A549 (cell line): ENCODE measurements around the gene PTGER3. TPM values are rescaled to one million over a fixed set of nuclear protein-coding genes. Genes with fewer than 3 reads are reported as not detected.

Experiments
- ATAC-seq, 2 experiments: fragments of 200-7000 bp in 1 of 2; fragments of >200 bp in 1 of 2; cut with Nextera tagmentation in 1 of 2; cut with Tn5 transposase in 1 of 2; 3 replicates each; pipeline versions ENCODE4 v1.8.0 to v1.9.1; 2018 to 2020; ENCODE audit warnings: mild to moderate bottlenecking in 1 of 2, moderate library complexity in 1 of 2
- CTCF ChIA-PET: fragments of 300-600 bp; sonication (Branson Sonifier 250); formaldehyde crosslinking; extraction: SDS; loops from one replicate; lab custom pipeline; 2021; ENCODE audit warnings: antibody characterized with exemption, inconsistent platforms; lab: Yijun Ruan, JAX
- POLR2A ChIA-PET: fragments of 350-600 bp; formaldehyde crosslinking; extraction: SDS; loops from one replicate; lab custom pipeline; 2021; ENCODE audit warnings: antibody characterized with exemption, inconsistent platforms; lab: Yijun Ruan, JAX
- DNase-seq, 2 experiments: peaks; one replicate each; pipeline versions ENCODE4 v3.0.0 to v3.0.0-alpha.2; 2011 to 2016; ENCODE audit warnings: low read depth in 1 of 2, low spot score in 1 of 2
- FAIRE-seq: peaks from 2 replicates; lab custom pipeline; 2011; peaks lifted over from hg19 to GRCh38; lab: Jason Lieb, UNC
- H3K27ac ChIP-seq, 2 experiments: fragments of >200 bp; sonication (Bioruptor Twin); formaldehyde crosslinking; 3 replicates each; pipeline ENCODE4 v1.5.1; 2016 to 2017
- H3K4me1 ChIP-seq: fragments of >200 bp; sonication (Bioruptor Twin); formaldehyde crosslinking; 3 replicates; pipeline ENCODE4 v1.6.1; 2016
- H3K4me2 ChIP-seq: fragments of >200 bp; sonication (Bioruptor Twin); formaldehyde crosslinking; 3 replicates; pipeline ENCODE4 v1.6.1; 2016
- H3K4me3 ChIP-seq: fragments of >200 bp; sonication (Bioruptor Twin); formaldehyde crosslinking; 3 replicates; pipeline ENCODE4 v1.5.1; 2016
- H3K9me3 ChIP-seq: fragments of >200 bp; sonication (Bioruptor Twin); formaldehyde crosslinking; 3 replicates; pipeline ENCODE4 v1.6.1; 2016
- CBX8 ChIP-seq: fragments of 200-600 bp; sonication (generic); IDR thresholded peaks from 2 replicates; pipeline ENCODE4 v1.6.1; 2016
- CEBPB ChIP-seq, 2 experiments: fragments of >200 bp in 1 of 2; sonication (Bioruptor Twin) in 1 of 2; formaldehyde crosslinking in 1 of 2; IDR thresholded peaks; 2 replicates each; pipeline ENCODE4 v1.6.1; 2012 to 2016
- ESRRA ChIP-seq: fragments of 150-350 bp; IDR thresholded peaks from 2 replicates; pipeline ENCODE4 v1.6.1; 2014; ENCODE audit warnings: mild to moderate bottlenecking, low read length, borderline replicate concordance
- HOXA7 ChIP-seq: fragments of 250-450 bp; sonication (Bioruptor Pico); IDR thresholded peaks from 2 replicates; pipeline ENCODE4 v1.5.0; 2020; ENCODE audit warnings: mild to moderate bottlenecking, moderate library complexity
- HOXB13 ChIP-seq: fragments of 250-450 bp; sonication (Bioruptor Pico); IDR thresholded peaks from 2 replicates; pipeline ENCODE4 v1.5.0; 2020; ENCODE audit warnings: low read depth, mild to moderate bottlenecking, moderate library complexity
- JUNB ChIP-seq: fragments of >200 bp; sonication (Bioruptor Twin); formaldehyde crosslinking; IDR thresholded peaks from 2 replicates; pipeline ENCODE4 v1.6.1; 2016
- NFE2L2 ChIP-seq: fragments of 150-350 bp; conservative IDR thresholded peaks from 2 replicates; pipeline ENCODE4 v1.6.1; 2014; ENCODE audit warnings: low read length
- NPAS2 ChIP-seq: fragments of 250-450 bp; sonication (Bioruptor Pico); IDR thresholded peaks from 2 replicates; pipeline ENCODE4 v1.8.0; 2022; ENCODE audit warnings: mild to moderate bottlenecking, moderate library complexity, borderline replicate concordance
- PHF8 ChIP-seq: fragments of 200-600 bp; sonication (generic); IDR thresholded peaks from 2 replicates; pipeline ENCODE4 v1.6.1; 2016; ENCODE audit warnings: low read depth, mild to moderate bottlenecking, antibody characterized with exemption, moderate library complexity, borderline replicate concordance
- POLR2AphosphoS2 ChIP-seq: conservative IDR thresholded peaks from 2 replicates; pipeline ENCODE4 v1.6.1; 2012; ENCODE audit warnings: low read length, improper control_type of control experiment, inconsistent platforms
- RAD21 ChIP-seq, 2 experiments: fragments of >200 bp in 1 of 2; sonication (Bioruptor Twin) in 1 of 2; formaldehyde crosslinking in 1 of 2; IDR thresholded peaks in 1 of 2; conservative IDR thresholded peaks in 1 of 2; 2 replicates in 1 of 2; 3 replicates in 1 of 2; pipeline ENCODE4 v1.6.1; 2012 to 2018; ENCODE audit warnings: inconsistent platforms in 1 of 2
- RFX5 ChIP-seq: fragments of 450-650 bp; IDR thresholded peaks from 2 replicates; pipeline ENCODE4 v1.7.1; 2014; ENCODE audit warnings: antibody characterized with exemption, mild to moderate bottlenecking, moderate library complexity
- SMC3 ChIP-seq: fragments of >200 bp; sonication (Bioruptor Twin); formaldehyde crosslinking; IDR thresholded peaks from 3 replicates; pipeline ENCODE4 v1.6.1; 2018; ENCODE audit warnings: inconsistent platforms
- SREBF2 ChIP-seq: fragments of 450-650 bp; IDR thresholded peaks from 2 replicates; pipeline ENCODE4 v1.6.1; 2014; ENCODE audit warnings: mild to moderate bottlenecking, moderate library complexity
- ZNF302 ChIP-seq: fragments of 250-450 bp; sonication (Bioruptor Pico); IDR thresholded peaks from 2 replicates; pipeline ENCODE4 v1.9.0; 2021; ENCODE audit warnings: inconsistent platforms, mild to moderate bottlenecking, moderate library complexity
- WGBS: methylation state at CpG from one replicate; pipeline ENCODE4 v1.1.6; 2017; ENCODE audit errors: missing lambda C conversion rate; 5-methylcytosine and 5-hydroxymethylcytosine counted together
- polyA plus RNA-seq, 4 experiments: library from polyadenylated mRNA; depleted of rRNA in 3 of 4; stranded (reverse); fragments of >200 nt; fragmentation: RNase III in 1 of 4; extraction: RNeasy Plus Mini Kit Qiagen cat#74134 plus additional on column Dnase treatment in 1 of 4; gene quantifications; 2 replicates in 3 of 4; 3 replicates in 1 of 4; pipeline ENCODE4 v1.2.3, GENCODE V29; 2011 to 2017
- TF ChIP-seq, protein P1 (sequence below): fragments of 250-450 bp; sonication (Bioruptor Pico); IDR thresholded peaks from 2 replicates; pipeline ENCODE4 v1.5.0; 2021; ENCODE audit warnings: mild to moderate bottlenecking, moderate library complexity, borderline replicate concordance
- TF ChIP-seq, protein P2 (sequence below): fragments of 450-650 bp; IDR thresholded peaks from 2 replicates; pipeline ENCODE4 v1.6.1; 2014; ENCODE audit warnings: antibody characterized with exemption
- TF ChIP-seq, protein P3 (sequence below): IDR thresholded peaks from 2 replicates; pipeline ENCODE4 v1.6.1; 2012; ENCODE audit warnings: low read depth, borderline replicate concordance
- TF ChIP-seq, protein P4 (sequence below): fragments of >200 bp; sonication (Bioruptor Twin); formaldehyde crosslinking; IDR thresholded peaks from 2 replicates; pipeline ENCODE4 v1.6.1; 2016
- TF ChIP-seq, protein P5 (sequence below): IDR thresholded peaks from 2 replicates; pipeline ENCODE4 v1.6.1; 2012

Gene PTGER3
- polyA plus RNA-seq, 2 of the 4 experiments (the other 2 are of a cell fraction): not detected

DNA sequence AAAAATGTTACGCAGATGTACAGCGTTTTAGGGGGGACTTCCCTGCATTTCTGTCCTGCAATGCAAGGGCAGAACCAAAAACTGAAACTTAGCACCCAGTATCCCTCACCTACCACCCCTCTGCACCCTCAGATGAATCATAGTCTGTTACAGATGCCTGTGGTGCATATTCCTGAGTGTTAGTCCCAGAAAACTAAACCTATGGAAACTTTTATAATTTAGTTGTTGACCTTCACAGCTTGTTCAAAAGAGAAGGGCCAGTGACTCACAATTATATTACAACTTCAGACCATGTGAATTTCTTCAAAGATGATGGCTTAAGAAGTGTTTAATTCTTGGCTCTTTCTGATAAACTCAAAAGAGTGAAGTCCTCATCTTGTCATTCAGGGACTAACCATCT, 5.8 kb downstream of the PTGER3 start:
- DNase-seq (no peak), FAIRE-seq (no peak), ATAC-seq (no peak)
- POLR2A ChIA-PET: no interaction called here
- Histone ChIP-seq H3K4me2 (no peak overlapping the region), H3K9me3 (no peaks in the 10 kb centered on the region), H3K4me3 (no peak overlapping the region), H3K4me1 (no peaks in the 10 kb centered on the region; the same call in 2 of the 3 replicates), H3K27ac (no peak overlapping the region)
- CTCF ChIA-PET: no interaction called here
- no peak for TF ChIP-seq SREBF2
- no peak for TF ChIP-seq NFE2L2
- TF ChIP-seq, protein P1, sequence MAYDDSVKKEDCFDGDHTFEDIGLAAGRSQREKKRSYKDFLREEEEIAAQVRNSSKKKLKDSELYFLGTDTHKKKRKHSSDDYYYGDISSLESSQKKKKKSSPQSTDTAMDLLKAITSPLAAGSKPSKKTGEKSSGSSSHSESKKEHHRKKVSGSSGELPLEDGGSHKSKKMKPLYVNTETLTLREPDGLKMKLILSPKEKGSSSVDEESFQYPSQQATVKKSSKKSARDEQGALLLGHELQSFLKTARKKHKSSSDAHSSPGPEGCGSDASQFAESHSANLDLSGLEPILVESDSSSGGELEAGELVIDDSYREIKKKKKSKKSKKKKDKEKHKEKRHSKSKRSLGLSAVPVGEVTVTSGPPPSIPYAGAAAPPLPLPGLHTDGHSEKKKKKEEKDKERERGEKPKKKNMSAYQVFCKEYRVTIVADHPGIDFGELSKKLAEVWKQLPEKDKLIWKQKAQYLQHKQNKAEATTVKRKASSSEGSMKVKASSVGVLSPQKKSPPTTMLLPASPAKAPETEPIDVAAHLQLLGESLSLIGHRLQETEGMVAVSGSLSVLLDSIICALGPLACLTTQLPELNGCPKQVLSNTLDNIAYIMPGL (CRISPR knock-in tag): no peak
- TF ChIP-seq, protein P2, sequence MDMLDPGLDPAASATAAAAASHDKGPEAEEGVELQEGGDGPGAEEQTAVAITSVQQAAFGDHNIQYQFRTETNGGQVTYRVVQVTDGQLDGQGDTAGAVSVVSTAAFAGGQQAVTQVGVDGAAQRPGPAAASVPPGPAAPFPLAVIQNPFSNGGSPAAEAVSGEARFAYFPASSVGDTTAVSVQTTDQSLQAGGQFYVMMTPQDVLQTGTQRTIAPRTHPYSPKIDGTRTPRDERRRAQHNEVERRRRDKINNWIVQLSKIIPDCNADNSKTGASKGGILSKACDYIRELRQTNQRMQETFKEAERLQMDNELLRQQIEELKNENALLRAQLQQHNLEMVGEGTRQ: no peak
- no peak for TF ChIP-seq NPAS2 (CRISPR knock-in tag)
- no peak for TF ChIP-seq RFX5
- no peak for TF ChIP-seq SMC3
- no peak for TF ChIP-seq ESRRA
- TF ChIP-seq JUNB: no peak
- WGBS: 2% methylated on average over 2 of the region's 2 CpGs

DNA sequence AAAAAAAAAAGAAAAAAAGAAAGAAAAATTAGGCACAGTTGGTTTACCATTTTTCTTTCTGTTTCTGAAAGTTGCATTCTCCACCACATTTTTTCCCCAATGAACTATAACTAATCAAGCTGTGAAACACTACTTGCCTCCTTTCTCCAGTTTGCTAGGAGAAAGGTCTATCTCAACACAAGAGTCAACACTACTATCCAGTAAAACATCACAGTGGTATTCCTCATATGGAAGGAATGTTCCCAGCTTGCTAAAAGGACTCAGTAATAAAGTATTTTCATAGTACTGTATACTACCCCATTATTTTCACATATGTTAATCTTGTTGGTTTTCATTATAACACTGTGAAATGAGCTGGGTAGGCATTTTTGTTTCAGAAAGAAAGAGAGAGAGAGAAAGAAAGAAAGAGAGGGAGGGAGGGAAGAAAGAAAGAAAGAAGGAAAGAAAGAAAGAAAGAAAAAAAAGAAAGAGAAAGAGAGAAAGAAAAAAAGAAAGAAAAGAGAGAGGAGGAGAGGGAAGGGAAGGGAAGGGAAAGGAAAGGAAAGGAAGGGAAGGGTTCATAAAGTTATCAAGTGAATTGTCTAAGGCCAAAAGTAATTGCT, 7.9 kb downstream of the PTGER3 start:
- CTCF ChIA-PET: interaction anchor here (1.0 kb wide), 2 partner anchors 10 to 354 kb away, joined by 4 read pairs; no protein-coding TSS in a partner anchor
- DNase-seq: no peak
- Histone ChIP-seq H3K4me2 (no peak overlapping the region), H3K27ac (no peak overlapping the region), H3K4me3 (no peak overlapping the region), H3K9me3 (no peaks in the 10 kb centered on the region), H3K4me1 (no peaks in the 10 kb centered on the region)
- no peak for ATAC-seq
- TF ChIP-seq, protein P2: no peak
- TF ChIP-seq, protein P3, sequence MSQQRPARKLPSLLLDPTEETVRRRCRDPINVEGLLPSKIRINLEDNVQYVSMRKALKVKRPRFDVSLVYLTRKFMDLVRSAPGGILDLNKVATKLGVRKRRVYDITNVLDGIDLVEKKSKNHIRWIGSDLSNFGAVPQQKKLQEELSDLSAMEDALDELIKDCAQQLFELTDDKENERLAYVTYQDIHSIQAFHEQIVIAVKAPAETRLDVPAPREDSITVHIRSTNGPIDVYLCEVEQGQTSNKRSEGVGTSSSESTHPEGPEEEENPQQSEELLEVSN: no peak
- TF ChIP-seq NFE2L2 (no peak), HOXB13 (no peak), NPAS2 (CRISPR knock-in tag) (no peak), RAD21 (conservative IDR thresholded peaks at IDR 0.05 in 1 of 2, IDR thresholded peaks at IDR 0.05 in 1 of 2) (no peak), PHF8 (no peak), ZNF302 (CRISPR knock-in tag) (no peak), HOXA7 (CRISPR knock-in tag) (no peak)
- TF ChIP-seq, protein P4, sequence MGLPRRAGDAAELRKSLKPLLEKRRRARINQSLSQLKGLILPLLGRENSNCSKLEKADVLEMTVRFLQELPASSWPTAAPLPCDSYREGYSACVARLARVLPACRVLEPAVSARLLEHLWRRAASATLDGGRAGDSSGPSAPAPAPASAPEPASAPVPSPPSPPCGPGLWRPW: no peak
- FAIRE-seq: no peak
- POLR2A ChIA-PET: no interaction called here

DNA sequence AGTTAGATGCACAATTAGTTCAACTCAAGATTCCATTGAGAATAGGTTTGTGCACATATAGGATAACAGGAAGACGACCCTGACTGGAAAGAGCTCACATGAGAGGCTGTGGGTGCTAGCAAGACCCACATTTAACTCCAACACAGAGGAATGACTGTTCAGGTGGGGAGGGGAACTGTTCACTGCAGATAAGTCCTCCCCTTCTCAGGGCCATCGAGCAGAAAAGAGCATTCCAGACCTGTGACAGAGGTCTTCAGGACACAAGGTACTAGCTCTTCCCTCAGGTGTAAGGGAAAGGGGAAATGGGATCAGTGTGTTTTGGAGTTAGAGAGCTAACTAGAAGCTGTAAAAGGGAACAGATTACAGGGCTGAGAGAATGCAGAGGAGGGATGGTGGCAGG, 8.7 kb downstream of the PTGER3 start:
- H3K4me3 ChIP-seq: no peak overlapping the region
- TF ChIP-seq ZNF302 (CRISPR knock-in tag): no peak
- no peak for TF ChIP-seq CBX8
- no peak for TF ChIP-seq RAD21 (conservative IDR thresholded peaks at IDR 0.05 in 1 of 2, IDR thresholded peaks at IDR 0.05 in 1 of 2)
- TF ChIP-seq NFE2L2: no peak
- no peak for TF ChIP-seq CEBPB (IDR thresholded peaks at IDR 0.05)
- TF ChIP-seq, protein P5, sequence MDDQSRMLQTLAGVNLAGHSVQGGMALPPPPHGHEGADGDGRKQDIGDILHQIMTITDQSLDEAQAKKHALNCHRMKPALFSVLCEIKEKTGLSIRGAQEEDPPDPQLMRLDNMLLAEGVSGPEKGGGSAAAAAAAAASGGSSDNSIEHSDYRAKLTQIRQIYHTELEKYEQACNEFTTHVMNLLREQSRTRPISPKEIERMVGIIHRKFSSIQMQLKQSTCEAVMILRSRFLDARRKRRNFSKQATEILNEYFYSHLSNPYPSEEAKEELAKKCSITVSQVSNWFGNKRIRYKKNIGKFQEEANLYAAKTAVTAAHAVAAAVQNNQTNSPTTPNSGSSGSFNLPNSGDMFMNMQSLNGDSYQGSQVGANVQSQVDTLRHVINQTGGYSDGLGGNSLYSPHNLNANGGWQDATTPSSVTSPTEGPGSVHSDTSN: no peak
- no peak for TF ChIP-seq POLR2AphosphoS2
- TF ChIP-seq, all 56 proteins: peak for 0
- ATAC-seq: no peak
- no peaks in the 10 kb centered on the region for H3K4me1 ChIP-seq
- POLR2A ChIA-PET: no interaction called here
- no peak overlapping the region for H3K4me2 ChIP-seq
- CTCF ChIA-PET: interaction anchor here (1.0 kb wide), 1 partner anchor 354 kb away, joined by 4 read pairs; no protein-coding TSS in a partner anchor
- no peak for FAIRE-seq
- no peak for DNase-seq
- no peak overlapping the region for H3K27ac ChIP-seq
- no peaks in the 10 kb centered on the region for H3K9me3 ChIP-seq
- WGBS: 4% methylated on average over 2 of the region's 2 CpGs
